GM19397 (cell line): Measurements from ENCODE around the gene LAMB3.

Experiments
- ATAC-seq: cut with Tn5 transposase; IDR thresholded peaks from one replicate; pipeline ENCODE4 v1.9.1; 2021; ENCODE audit warnings: mild to moderate bottlenecking, moderate library complexity; ENCODE audit not compliant: unreplicated experiment

LAMB3 gene

GRCh38 chr1:209565759-209566678 is 86.2 kb downstream of the LAMB3 start:
- ATAC-seq: peak; percentile 84
